Activated T-helper 1 cell treated with Interleukin-2 at 50 U/mL for 16 hours (primary cell): ENCODE measurements around the gene TPPP.
A peak's percentile ranks its signal among the peaks of the same experiment; 100 is the strongest.

Experiments
- DNase-seq: peaks from one replicate; pipeline ENCODE4 v3.0.0-alpha.2; 2020; ENCODE audit warnings: low read depth

The TPPP gene

GRCh38 chr5:677131-678101 lies 15.7 kb downstream of the TPPP start:
- no peak for DNase-seq

- DNase-seq: no peak
These were observed 16.5 kb downstream of the TPPP start for GRCh38 chr5:676699-677076.

- DNase-seq: no peak
These were observed 17.1 kb downstream of the TPPP start for GRCh38 chr5:675871-676698.

GRCh38 chr5:675111-675870 lies 17.9 kb downstream of the TPPP start:
- no peak for DNase-seq

GRCh38 chr5:674630-675011 lies 18.5 kb downstream of the TPPP start:
- no peak for DNase-seq

GRCh38 chr5:673831-674629 lies 19.1 kb downstream of the TPPP start:
- no peak for DNase-seq

GRCh38 chr5:673161-673830 lies 19.9 kb downstream of the TPPP start:
- no peak for DNase-seq

- DNase-seq: peak; percentile 50
These were observed 20.6 kb downstream of the TPPP start for GRCh38 chr5:672329-673160.

GRCh38 chr5:671459-672328 lies 21.5 kb downstream of the TPPP start:
- peak; percentile 54 for DNase-seq

GRCh38 chr5:670396-671270 lies 22.5 kb downstream of the TPPP start:
- no peak for DNase-seq

- no peak for DNase-seq
These were observed 23.2 kb downstream of the TPPP start for GRCh38 chr5:669842-670395.

- peak; percentile 26 for DNase-seq
These were observed 23.9 kb downstream of the TPPP start for GRCh38 chr5:669111-669841.

- DNase-seq: no peak
These were observed 24.7 kb downstream of the TPPP start for GRCh38 chr5:668283-668995.

- no peak for DNase-seq
These were observed 26.2 kb downstream of the TPPP start for GRCh38 chr5:666816-667498.

GRCh38 chr5:665956-666711 lies 27.0 kb downstream of the TPPP start:
- no peak for DNase-seq
